Measurements from ENCODE around the gene CALD1.

The CALD1 gene

GRCh38 chr7:135001390-135002165 lies 222.1 kb downstream of the CALD1 start:
- DNase-seq (ENCODE audit: low read depth) = no peak

- DNase-seq (ENCODE audit: low read depth) = no peak
These were observed 232.8 kb downstream of the CALD1 start for GRCh38 chr7:135012229-135012628.
